H1 (cell line): Measurements from ENCODE around the gene POLG. TPM values are rescaled to one million over a fixed set of nuclear protein-coding genes. Genes with fewer than 3 reads are reported as not detected.

Source experiments
- EP300 ChIP-seq, 2 experiments: IDR thresholded peaks; 1 replicate in 1 of 2; 2 replicates in 1 of 2; pipeline ENCODE4 v1.6.1; 2011 to 2012; ENCODE audit warnings: low read depth in 2 of 2, low read length in 2 of 2, mild to moderate bottlenecking in 2 of 2, borderline replicate concordance in 1 of 2, inconsistent platforms in 1 of 2, moderate library complexity in 1 of 2
- HDAC2 ChIP-seq, 2 experiments: fragments of 300-600 bp in 1 of 2; sonication (generic) in 1 of 2; IDR thresholded peaks; 2 replicates each; pipeline ENCODE4 v1.6.1; 2011 to 2012; ENCODE audit warnings: low read depth in 2 of 2, low read length in 2 of 2, mild to moderate bottlenecking in 2 of 2, moderate library complexity in 2 of 2, borderline replicate concordance in 1 of 2, inconsistent platforms in 1 of 2
- NANOG ChIP-seq: IDR thresholded peaks from 2 replicates; pipeline ENCODE4 v1.6.1; 2011; ENCODE audit warnings: low read length, low read depth, mild to moderate bottlenecking, inconsistent platforms; ENCODE audit not compliant: insufficient read depth, poor library complexity, severe bottlenecking
- TCF12 ChIP-seq: IDR thresholded peaks from 2 replicates; pipeline ENCODE4 v1.6.1; 2011; ENCODE audit warnings: low read depth, mild to moderate bottlenecking, low read length
- polyA plus RNA-seq, 7 experiments: library from polyadenylated mRNA; depleted of rRNA in 3 of 7; stranded (reverse) in 5 of 7; unstranded in 2 of 7; fragments of >200 nt in 5 of 7; fragments of 200-250 nt in 2 of 7; gene quantifications; 1 replicate in 5 of 7; 2 replicates in 1 of 7; 4 replicates in 1 of 7; pipeline versions ENCODE4 v1.2.1 to v1.2.3, GENCODE V29; 2011 to 2013; ENCODE audit warnings: missing spikeins in 2 of 7, mixed read lengths in 2 of 7
- total RNA-seq: library from RNA; stranded (reverse); fragmentation: NEBNext Ultra II Directional; extraction: Animal tissue kit (Norgen Biotek cat#: 25700); gene quantifications from 2 replicates; pipeline ENCODE4 v1.2.1, GENCODE V29; 2021
- TF ChIP-seq, protein P1 (sequence below): IDR thresholded peaks from 2 replicates; pipeline ENCODE4 v1.6.1; 2011; ENCODE audit warnings: low read depth, mild to moderate bottlenecking, low read length; ENCODE audit not compliant: insufficient read depth
- TF ChIP-seq, protein P2 (sequence below): IDR thresholded peaks from 2 replicates; pipeline ENCODE4 v1.6.1; 2012; ENCODE audit warnings: inconsistent platforms
- TF ChIP-seq, protein P3 (sequence below): fragments of 300-600 bp; sonication (generic); IDR thresholded peaks from 2 replicates; pipeline ENCODE4 v1.7.1; 2012; ENCODE audit warnings: low read length, moderate library complexity, mild to moderate bottlenecking, inconsistent platforms; ENCODE audit not compliant: insufficient replicate concordance

POLG gene
- total and polyA plus RNA-seq, 2 of the 8 experiments (the other 6 are each of a cell fraction or from before 2014, with no cell fraction given) = 14.8 to 52.3 TPM

DNA sequence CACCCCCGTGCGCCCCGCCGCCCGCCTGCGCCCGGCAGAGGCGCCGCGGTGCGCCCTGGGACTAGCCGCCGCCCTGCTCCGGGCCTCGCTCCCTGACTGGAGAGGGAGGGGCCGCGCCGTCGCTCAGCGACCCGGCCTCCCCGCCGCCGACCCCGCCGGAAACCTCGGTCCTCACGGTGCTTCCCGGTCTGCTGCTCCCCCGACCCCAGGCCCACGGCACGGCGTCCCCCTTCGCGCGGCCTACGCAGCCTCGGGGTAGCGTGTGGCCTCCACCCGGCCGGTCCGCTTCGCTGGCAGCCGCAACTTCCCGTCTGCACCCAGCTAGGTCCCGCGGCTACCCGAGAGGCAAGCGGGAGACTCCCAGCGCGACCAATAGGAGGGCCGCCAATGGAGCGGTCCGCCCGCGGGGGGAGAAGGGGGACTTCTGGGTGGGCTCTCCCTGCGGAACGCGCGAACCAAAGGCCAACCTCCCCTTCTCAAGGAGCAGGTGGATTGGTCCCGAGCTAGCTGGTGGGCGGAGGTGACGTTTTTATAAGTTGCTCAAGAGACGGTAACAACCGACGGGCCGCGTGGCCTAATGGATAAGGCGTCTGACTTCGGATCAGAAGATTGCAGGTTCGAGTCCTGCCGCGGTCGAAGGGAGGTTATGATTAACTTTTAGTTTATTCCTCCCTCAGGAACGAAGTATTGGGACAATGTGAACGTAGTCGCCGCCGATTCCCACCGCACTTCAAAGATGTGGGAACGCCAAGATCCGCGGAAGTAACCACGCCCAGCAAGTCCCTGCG lies at the start of gene POLG (continued):
- TF ChIP-seq EP300 (IDR thresholded peaks at IDR 0.05; ENCODE audit: borderline replicate concordance in 1 of 2, low read depth in 2 of 2, low read length in 2 of 2) (peak in 1 of 2 experiments; percentile 100; a peak in 2 of 3 replicates), NANOG (no peak), TCF12 (0 out of 2 replicates have a peak, but pooled peaks have one; percentile 25), HDAC2 (IDR thresholded peaks at IDR 0.05; ENCODE audit: borderline replicate concordance in 1 of 2, low read depth in 2 of 2, low read length in 2 of 2) (0 out of 4 replicates have a peak, but pooled peaks of 1 of the 2 experiments have one; percentile 8)
- TF ChIP-seq, protein P1, sequence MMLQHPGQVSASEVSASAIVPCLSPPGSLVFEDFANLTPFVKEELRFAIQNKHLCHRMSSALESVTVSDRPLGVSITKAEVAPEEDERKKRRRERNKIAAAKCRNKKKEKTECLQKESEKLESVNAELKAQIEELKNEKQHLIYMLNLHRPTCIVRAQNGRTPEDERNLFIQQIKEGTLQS = no peak
- TF ChIP-seq, protein P2, sequence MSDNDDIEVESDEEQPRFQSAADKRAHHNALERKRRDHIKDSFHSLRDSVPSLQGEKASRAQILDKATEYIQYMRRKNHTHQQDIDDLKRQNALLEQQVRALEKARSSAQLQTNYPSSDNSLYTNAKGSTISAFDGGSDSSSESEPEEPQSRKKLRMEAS = peak; percentile 70
- TF ChIP-seq, protein P3, sequence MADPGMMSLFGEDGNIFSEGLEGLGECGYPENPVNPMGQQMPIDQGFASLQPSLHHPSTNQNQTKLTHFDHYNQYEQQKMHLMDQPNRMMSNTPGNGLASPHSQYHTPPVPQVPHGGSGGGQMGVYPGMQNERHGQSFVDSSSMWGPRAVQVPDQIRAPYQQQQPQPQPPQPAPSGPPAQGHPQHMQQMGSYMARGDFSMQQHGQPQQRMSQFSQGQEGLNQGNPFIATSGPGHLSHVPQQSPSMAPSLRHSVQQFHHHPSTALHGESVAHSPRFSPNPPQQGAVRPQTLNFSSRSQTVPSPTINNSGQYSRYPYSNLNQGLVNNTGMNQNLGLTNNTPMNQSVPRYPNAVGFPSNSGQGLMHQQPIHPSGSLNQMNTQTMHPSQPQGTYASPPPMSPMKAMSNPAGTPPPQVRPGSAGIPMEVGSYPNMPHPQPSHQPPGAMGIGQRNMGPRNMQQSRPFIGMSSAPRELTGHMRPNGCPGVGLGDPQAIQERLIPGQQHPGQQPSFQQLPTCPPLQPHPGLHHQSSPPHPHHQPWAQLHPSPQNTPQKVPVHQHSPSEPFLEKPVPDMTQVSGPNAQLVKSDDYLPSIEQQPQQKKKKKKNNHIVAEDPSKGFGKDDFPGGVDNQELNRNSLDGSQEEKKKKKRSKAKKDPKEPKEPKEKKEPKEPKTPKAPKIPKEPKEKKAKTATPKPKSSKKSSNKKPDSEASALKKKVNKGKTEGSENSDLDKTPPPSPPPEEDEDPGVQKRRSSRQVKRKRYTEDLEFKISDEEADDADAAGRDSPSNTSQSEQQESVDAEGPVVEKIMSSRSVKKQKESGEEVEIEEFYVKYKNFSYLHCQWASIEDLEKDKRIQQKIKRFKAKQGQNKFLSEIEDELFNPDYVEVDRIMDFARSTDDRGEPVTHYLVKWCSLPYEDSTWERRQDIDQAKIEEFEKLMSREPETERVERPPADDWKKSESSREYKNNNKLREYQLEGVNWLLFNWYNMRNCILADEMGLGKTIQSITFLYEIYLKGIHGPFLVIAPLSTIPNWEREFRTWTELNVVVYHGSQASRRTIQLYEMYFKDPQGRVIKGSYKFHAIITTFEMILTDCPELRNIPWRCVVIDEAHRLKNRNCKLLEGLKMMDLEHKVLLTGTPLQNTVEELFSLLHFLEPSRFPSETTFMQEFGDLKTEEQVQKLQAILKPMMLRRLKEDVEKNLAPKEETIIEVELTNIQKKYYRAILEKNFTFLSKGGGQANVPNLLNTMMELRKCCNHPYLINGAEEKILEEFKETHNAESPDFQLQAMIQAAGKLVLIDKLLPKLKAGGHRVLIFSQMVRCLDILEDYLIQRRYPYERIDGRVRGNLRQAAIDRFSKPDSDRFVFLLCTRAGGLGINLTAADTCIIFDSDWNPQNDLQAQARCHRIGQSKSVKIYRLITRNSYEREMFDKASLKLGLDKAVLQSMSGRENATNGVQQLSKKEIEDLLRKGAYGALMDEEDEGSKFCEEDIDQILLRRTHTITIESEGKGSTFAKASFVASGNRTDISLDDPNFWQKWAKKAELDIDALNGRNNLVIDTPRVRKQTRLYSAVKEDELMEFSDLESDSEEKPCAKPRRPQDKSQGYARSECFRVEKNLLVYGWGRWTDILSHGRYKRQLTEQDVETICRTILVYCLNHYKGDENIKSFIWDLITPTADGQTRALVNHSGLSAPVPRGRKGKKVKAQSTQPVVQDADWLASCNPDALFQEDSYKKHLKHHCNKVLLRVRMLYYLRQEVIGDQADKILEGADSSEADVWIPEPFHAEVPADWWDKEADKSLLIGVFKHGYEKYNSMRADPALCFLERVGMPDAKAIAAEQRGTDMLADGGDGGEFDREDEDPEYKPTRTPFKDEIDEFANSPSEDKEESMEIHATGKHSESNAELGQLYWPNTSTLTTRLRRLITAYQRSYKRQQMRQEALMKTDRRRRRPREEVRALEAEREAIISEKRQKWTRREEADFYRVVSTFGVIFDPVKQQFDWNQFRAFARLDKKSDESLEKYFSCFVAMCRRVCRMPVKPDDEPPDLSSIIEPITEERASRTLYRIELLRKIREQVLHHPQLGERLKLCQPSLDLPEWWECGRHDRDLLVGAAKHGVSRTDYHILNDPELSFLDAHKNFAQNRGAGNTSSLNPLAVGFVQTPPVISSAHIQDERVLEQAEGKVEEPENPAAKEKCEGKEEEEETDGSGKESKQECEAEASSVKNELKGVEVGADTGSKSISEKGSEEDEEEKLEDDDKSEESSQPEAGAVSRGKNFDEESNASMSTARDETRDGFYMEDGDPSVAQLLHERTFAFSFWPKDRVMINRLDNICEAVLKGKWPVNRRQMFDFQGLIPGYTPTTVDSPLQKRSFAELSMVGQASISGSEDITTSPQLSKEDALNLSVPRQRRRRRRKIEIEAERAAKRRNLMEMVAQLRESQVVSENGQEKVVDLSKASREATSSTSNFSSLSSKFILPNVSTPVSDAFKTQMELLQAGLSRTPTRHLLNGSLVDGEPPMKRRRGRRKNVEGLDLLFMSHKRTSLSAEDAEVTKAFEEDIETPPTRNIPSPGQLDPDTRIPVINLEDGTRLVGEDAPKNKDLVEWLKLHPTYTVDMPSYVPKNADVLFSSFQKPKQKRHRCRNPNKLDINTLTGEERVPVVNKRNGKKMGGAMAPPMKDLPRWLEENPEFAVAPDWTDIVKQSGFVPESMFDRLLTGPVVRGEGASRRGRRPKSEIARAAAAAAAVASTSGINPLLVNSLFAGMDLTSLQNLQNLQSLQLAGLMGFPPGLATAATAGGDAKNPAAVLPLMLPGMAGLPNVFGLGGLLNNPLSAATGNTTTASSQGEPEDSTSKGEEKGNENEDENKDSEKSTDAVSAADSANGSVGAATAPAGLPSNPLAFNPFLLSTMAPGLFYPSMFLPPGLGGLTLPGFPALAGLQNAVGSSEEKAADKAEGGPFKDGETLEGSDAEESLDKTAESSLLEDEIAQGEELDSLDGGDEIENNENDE = no peak
